ENCODE measurements around the gene AKTIP. TPM values are rescaled to one million over a fixed set of nuclear protein-coding genes. Genes with fewer than 3 reads are reported as not detected.

Gene AKTIP
- total RNA-seq, 2 experiments from 2014 or later, result 51.2 to 53.3 TPM

- no peak for TF ChIP-seq CTCF (IDR thresholded peaks at IDR 0.05)
- Mint-ChIP-seq H3K4me1 (ENCODE audit: low read depth) (peaks cover 5% of the 10 kb centered on the region), H3K4me3 (no peak overlapping the region), H3K27ac (no peak overlapping the region), H3K27me3 (no peaks in the 10 kb centered on the region), H3K9me3 (no peaks in the 10 kb centered on the region), H3K36me3 (ENCODE audit: low read depth) (no peaks in the 10 kb centered on the region)
- H3K36me3 ChIP-seq (ENCODE audit: insufficient read depth, low read length), result no peaks in the 10 kb centered on the region
- H3K9me3 ChIP-seq (ENCODE audit: control insufficient read depth in 1 of 2, insufficient read depth in 1 of 2, low read length in 2 of 2), result no peaks in the 10 kb centered on the region
- H3K4me1 ChIP-seq (ENCODE audit: insufficient read depth, low read length), result no peaks in the 10 kb centered on the region
- ChIA-PET POLR2A (no interaction called here), CTCF (no interaction called here)
- no peak overlapping the region for H3K27ac ChIP-seq (ENCODE audit: low read depth in 1 of 2, low read length in 2 of 2)
- H3K27me3 ChIP-seq (ENCODE audit: control insufficient read depth in 1 of 2, insufficient read depth in 2 of 2, low read length in 2 of 2), result no peaks in the 10 kb centered on the region
- ATAC-seq (ENCODE audit: poor library complexity) (no peak), DNase-seq (no peak)
- H3K4me3 ChIP-seq (ENCODE audit: low read length), result no peak overlapping the region
- intact Hi-C loops (cut with DNase I, micrococcal nuclease), result no loop called here
Observed at GRCh38 chr16:53530046-53530445, 27.0 kb upstream of the AKTIP start.

- Mint-ChIP-seq H3K27ac (no peak overlapping the region), H3K4me1 (ENCODE audit: low read depth) (peaks cover 5% of the 10 kb centered on the region), H3K27me3 (no peaks in the 10 kb centered on the region), H3K4me3 (no peak overlapping the region), H3K9me3 (no peaks in the 10 kb centered on the region), H3K36me3 (ENCODE audit: low read depth) (no peaks in the 10 kb centered on the region)
- ATAC-seq (ENCODE audit: poor library complexity), result no peak
- intact Hi-C loops (cut with DNase I, micrococcal nuclease), result no loop called here
- no peaks in the 10 kb centered on the region for H3K9me3 ChIP-seq (ENCODE audit: control insufficient read depth in 1 of 2, insufficient read depth in 1 of 2, low read length in 2 of 2)
- H3K27me3 ChIP-seq (ENCODE audit: control insufficient read depth in 1 of 2, insufficient read depth in 2 of 2, low read length in 2 of 2), result no peaks in the 10 kb centered on the region
- no peaks in the 10 kb centered on the region for H3K4me1 ChIP-seq (ENCODE audit: insufficient read depth, low read length)
- no peak for TF ChIP-seq CTCF (IDR thresholded peaks at IDR 0.05)
- POLR2A ChIA-PET, result no interaction called here
- DNase-seq, result no peak
- H3K27ac ChIP-seq (ENCODE audit: low read depth in 1 of 2, low read length in 2 of 2), result no peak overlapping the region
- H3K36me3 ChIP-seq (ENCODE audit: insufficient read depth, low read length), result no peaks in the 10 kb centered on the region
- CTCF ChIA-PET, result interaction anchor here (1.2 kb wide), 1 partner anchor 20 kb away, joined by 3 read pairs; no protein-coding TSS in a partner anchor
- H3K4me3 ChIP-seq (ENCODE audit: low read length), result no peak overlapping the region
Observed at GRCh38 chr16:53529513-53529912, 26.5 kb upstream of the AKTIP start.

- DNase-seq (no peak), ATAC-seq (ENCODE audit: poor library complexity) (no peak)
- intact Hi-C loops (cut with DNase I, micrococcal nuclease), result no loop called here
- Histone ChIP-seq H3K4me3 (ENCODE audit: low read length) (no peak overlapping the region), H3K36me3 (ENCODE audit: insufficient read depth, low read length) (no peaks in the 10 kb centered on the region), H3K27me3 (ENCODE audit: control insufficient read depth in 1 of 2, insufficient read depth in 2 of 2, low read length in 2 of 2) (no peaks in the 10 kb centered on the region), H3K9me3 (ENCODE audit: control insufficient read depth in 1 of 2, insufficient read depth in 1 of 2, low read length in 2 of 2) (no peaks in the 10 kb centered on the region), H3K27ac (ENCODE audit: low read depth in 1 of 2, low read length in 2 of 2) (no peak overlapping the region), H3K4me1 (ENCODE audit: insufficient read depth, low read length) (no peaks in the 10 kb centered on the region)
- no peaks in the 10 kb centered on the region for H3K36me3 Mint-ChIP-seq (ENCODE audit: low read depth)
- POLR2A ChIA-PET, result no interaction called here
- no peaks in the 10 kb centered on the region for H3K27me3 Mint-ChIP-seq
- no peak overlapping the region for H3K4me3 Mint-ChIP-seq
- no peak overlapping the region for H3K27ac Mint-ChIP-seq
- no peaks in the 10 kb centered on the region for H3K9me3 Mint-ChIP-seq
- TF ChIP-seq CTCF (IDR thresholded peaks at IDR 0.05), result no peak
- CTCF ChIA-PET, result interaction anchor here (1.2 kb wide), 1 partner anchor 21 kb away, joined by 3 read pairs; no protein-coding TSS in a partner anchor
- H3K4me1 Mint-ChIP-seq (ENCODE audit: low read depth), result peaks cover 5% of the 10 kb centered on the region
Observed at GRCh38 chr16:53528797-53529196, 25.8 kb upstream of the AKTIP start.
